ENCODE data around the gene TNFRSF1A.

The TNFRSF1A gene

DNA sequence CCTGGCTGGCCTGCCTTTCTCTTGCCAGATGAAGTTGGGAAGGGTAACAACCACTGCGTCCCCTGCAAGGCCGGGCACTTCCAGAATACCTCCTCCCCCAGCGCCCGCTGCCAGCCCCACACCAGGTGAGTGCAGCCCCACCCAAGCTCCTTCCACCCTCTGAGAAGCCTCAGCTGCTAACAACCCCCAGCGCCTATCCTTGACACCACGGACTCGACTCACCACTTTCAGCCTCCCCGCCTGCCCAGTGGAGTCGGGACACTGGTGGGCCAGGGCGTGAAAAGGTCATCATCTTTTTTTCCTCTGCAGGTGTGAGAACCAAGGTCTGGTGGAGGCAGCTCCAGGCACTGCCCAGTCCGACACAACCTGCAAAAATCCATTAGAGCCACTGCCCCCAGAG is 44.2 kb upstream of the TNFRSF1A start:
- Histone ChIP-seq H3K27ac (no peak overlapping the region), H3K4me3 (ENCODE audit: low read depth in 1 of 2, low read length in 1 of 2) (no peak overlapping the region), H3K27me3 (no peaks in the 10 kb centered on the region), H3K36me3 (peaks cover 17% of the 10 kb centered on the region), H3K4me1 (ENCODE audit: control insufficient read depth in 1 of 2, insufficient read depth in 1 of 2, low read depth in 1 of 2, low read length in 1 of 2) (peaks cover 24 to 25% of the 10 kb centered on the region in 2 experiments), H3K9me3 (no peaks in the 10 kb centered on the region)
- TF ChIP-seq, protein P1, sequence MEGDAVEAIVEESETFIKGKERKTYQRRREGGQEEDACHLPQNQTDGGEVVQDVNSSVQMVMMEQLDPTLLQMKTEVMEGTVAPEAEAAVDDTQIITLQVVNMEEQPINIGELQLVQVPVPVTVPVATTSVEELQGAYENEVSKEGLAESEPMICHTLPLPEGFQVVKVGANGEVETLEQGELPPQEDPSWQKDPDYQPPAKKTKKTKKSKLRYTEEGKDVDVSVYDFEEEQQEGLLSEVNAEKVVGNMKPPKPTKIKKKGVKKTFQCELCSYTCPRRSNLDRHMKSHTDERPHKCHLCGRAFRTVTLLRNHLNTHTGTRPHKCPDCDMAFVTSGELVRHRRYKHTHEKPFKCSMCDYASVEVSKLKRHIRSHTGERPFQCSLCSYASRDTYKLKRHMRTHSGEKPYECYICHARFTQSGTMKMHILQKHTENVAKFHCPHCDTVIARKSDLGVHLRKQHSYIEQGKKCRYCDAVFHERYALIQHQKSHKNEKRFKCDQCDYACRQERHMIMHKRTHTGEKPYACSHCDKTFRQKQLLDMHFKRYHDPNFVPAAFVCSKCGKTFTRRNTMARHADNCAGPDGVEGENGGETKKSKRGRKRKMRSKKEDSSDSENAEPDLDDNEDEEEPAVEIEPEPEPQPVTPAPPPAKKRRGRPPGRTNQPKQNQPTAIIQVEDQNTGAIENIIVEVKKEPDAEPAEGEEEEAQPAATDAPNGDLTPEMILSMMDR (IDR thresholded peaks at IDR 0.05): no peak

DNA sequence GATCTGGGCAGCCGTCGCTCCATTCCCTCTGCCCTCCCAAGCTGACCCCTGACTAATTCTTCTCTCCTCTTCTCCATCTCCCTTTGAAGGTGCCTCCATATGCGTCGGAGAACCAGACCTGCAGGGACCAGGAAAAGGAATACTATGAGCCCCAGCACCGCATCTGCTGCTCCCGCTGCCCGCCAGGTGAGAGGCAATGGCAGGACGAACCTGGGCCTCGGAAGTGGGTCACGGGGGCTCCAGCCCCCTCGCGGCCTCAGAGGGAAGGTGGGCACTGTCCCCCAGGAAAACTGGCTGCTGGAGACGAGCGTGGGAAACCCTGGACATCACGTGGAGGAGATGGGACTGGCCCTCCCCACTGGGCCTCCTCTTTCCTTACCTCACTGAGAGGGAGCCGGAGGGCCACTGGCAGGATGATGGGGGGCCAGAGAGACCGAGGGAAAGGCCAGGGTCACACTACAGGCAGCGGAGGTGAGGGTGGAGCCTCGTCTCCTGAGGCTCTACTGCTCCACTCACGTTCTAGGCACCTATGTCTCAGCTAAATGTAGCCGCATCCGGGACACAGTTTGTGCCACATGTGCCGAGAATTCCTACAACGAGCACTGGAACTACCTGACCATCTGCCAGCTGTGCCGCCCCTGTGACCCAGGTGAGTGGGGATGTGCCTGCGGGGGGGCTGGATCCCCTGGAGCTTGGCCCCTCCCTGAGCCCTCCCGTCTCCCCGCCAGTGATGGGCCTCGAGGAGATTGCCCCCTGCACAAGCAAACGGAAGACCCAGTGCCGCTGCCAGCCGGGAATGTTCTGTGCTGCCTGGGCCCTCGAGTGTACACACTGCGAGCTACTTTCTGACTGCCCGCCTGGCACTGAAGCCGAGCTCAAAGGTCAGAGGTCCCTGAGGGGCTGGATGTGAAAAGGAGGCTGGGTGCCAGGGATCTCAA is 42.9 kb upstream of the TNFRSF1A start:
- Histone ChIP-seq H3K4me3 (ENCODE audit: low read depth in 1 of 2, low read length in 1 of 2) (peak overlapping the region; percentile 84 to 94), H3K36me3 (peaks cover 12% of the 10 kb centered on the region), H3K9me3 (no peaks in the 10 kb centered on the region), H3K4me1 (ENCODE audit: control insufficient read depth in 1 of 2, insufficient read depth in 1 of 2, low read depth in 1 of 2, low read length in 1 of 2) (peaks cover 24 to 25% of the 10 kb centered on the region in 2 experiments), H3K27me3 (no peaks in the 10 kb centered on the region), H3K27ac (peak overlapping the region; percentile 86)
- TF ChIP-seq, protein P1 (IDR thresholded peaks at IDR 0.05): no peak

DNA sequence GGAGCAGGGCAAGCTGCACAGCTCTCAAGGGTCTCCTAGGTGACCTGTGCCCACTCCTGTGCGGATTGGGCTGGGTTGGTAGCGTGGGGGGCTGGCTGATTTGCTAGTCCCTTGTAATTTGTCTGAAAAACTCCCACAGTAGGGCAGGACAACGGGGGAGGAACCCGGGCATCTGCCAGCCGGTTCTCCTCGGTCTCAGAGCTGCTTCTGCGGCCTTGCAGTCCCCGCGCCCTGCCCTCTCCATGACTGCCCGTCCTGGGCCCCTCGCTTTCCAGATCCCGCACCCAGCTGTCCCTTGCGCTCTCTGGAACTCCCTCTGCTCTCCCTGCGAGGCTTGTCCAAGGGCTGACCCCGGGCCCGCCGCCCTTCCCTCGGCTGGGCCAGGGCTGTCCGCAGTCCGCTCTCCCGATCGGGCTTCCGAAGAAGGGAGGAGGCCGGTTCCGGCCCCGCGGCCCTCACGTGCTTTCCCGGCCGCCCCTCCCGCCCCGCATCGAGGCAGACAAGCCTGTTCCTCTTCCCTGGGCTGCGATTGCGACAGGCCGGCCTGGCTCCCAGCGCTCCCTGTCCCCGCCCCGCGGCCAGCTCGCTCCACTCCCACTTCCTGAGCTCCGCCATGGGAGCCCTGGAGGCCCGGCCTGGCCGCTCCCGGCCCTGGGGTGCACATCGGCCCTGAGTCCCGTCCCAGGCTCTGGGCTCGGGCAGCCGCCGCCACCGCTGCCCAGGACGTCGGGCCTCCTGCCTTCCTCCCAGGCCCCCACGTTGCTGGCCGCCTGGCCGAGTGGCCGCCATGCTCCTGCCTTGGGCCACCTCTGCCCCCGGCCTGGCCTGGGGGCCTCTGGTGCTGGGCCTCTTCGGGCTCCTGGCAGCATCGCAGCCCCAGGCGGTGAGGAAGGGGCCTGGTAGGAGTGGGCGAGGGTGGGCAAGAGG is 42.0 kb upstream of the TNFRSF1A start, which contains the start of gene LTBR:
Gene LTBR, plus strand, starts transcription at position 591 of the 927 bp plus-strand sequence. Its CDS starts 197 bp downstream, at position 788.
- Histone ChIP-seq H3K27ac (peak within 1 kb of the TSS; percentile 86), H3K4me1 (ENCODE audit: control insufficient read depth in 1 of 2, insufficient read depth in 1 of 2, low read depth in 1 of 2, low read length in 1 of 2) (peaks cover 24 to 25% of the 10 kb centered on the region in 2 experiments), H3K36me3 (peaks cover 9% of the 10 kb centered on the region), H3K27me3 (no peaks in the 10 kb centered on the region), H3K4me3 (ENCODE audit: low read depth in 1 of 2, low read length in 1 of 2) (peak within 1 kb of the TSS; percentile 84 to 94), H3K9me3 (no peaks in the 10 kb centered on the region)
- TF ChIP-seq, protein P1 (IDR thresholded peaks at IDR 0.05): no peak

DNA sequence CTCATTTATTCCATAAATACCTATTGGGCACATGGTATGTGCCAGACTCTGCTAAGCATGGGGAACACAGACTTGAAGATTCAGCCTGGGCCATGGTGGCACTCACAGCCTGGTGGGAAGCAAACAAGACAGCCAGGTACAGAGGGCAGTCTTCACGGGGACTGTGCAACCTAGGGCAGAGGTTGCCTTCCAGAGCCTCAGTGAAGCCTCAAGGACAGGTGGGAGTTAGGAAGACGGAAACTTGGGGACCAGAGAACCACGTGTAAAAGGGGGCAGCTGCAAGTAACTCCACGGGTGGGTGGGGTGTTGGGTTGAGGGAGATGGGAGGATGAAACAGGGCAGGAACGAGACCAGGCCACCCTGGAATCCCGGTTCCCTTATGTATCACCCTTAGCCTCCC is 41.1 kb upstream of the TNFRSF1A start:
- Histone ChIP-seq H3K27ac (peak overlapping the region; percentile 86), H3K36me3 (peaks cover under 1% of the 10 kb centered on the region), H3K4me1 (ENCODE audit: control insufficient read depth in 1 of 2, insufficient read depth in 1 of 2, low read depth in 1 of 2, low read length in 1 of 2) (peaks cover 24 to 25% of the 10 kb centered on the region in 2 experiments), H3K27me3 (no peaks in the 10 kb centered on the region), H3K4me3 (ENCODE audit: low read depth in 1 of 2, low read length in 1 of 2) (peak overlapping the region; percentile 84 to 94), H3K9me3 (no peaks in the 10 kb centered on the region)
- TF ChIP-seq, protein P1 (IDR thresholded peaks at IDR 0.05): no peak

DNA sequence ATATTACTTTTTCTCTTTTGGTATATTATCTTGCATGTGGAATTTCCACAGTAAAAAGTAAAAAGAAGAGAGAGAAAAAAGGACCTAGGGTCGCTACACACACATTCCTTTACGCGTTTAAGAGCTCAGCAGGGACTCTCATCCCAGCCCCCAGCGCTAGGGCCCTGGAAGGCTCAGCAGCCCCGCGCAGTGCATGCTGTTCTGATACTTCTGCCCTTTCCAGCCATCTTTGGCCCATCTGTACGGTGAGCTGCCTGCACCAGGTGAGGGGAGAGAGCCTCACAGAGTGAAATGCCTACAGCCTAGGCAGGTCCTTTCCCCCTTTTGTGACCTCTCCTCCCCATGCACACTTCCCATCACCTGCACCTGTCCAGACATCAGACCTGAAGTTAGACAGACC is 40.5 kb upstream of the TNFRSF1A start:
- Histone ChIP-seq H3K4me1 (ENCODE audit: control insufficient read depth in 1 of 2, insufficient read depth in 1 of 2, low read depth in 1 of 2, low read length in 1 of 2) (peaks cover 25 to 26% of the 10 kb centered on the region in 2 experiments), H3K9me3 (no peaks in the 10 kb centered on the region), H3K4me3 (ENCODE audit: low read depth in 1 of 2, low read length in 1 of 2) (no peak overlapping the region), H3K36me3 (no peaks in the 10 kb centered on the region), H3K27me3 (no peaks in the 10 kb centered on the region), H3K27ac (no peak overlapping the region)
- TF ChIP-seq, protein P1 (IDR thresholded peaks at IDR 0.05): no peak
